Ectodermal cell (in vitro differentiated cells): ENCODE measurements around the gene KIF25.

Experiments
- H3K27ac ChIP-seq: 2 replicates; pipeline ENCODE4 v1.7.0; 2013; ENCODE audit warnings: mild to moderate bottlenecking, low read depth, low read length; ENCODE audit not compliant: insufficient read depth, poor library complexity, severe bottlenecking
- H3K27me3 ChIP-seq: 2 replicates; pipeline ENCODE4 v1.7.0; 2013; ENCODE audit warnings: mild to moderate bottlenecking, low read length; ENCODE audit not compliant: insufficient read depth, control insufficient read depth, poor library complexity, severe bottlenecking
- H3K36me3 ChIP-seq: one replicate; pipeline ENCODE4 v1.7.0; 2013; ENCODE audit warnings: low read length; ENCODE audit not compliant: control insufficient read depth, insufficient read depth
- H3K4me1 ChIP-seq: one replicate; pipeline ENCODE4 v1.7.0; 2013; ENCODE audit warnings: low read length; ENCODE audit not compliant: control insufficient read depth, insufficient read depth
- H3K4me3 ChIP-seq: 2 replicates; pipeline ENCODE4 v1.7.0; 2013; ENCODE audit warnings: low read depth, low read length, control low read depth; ENCODE audit not compliant: insufficient read depth
- H3K9me3 ChIP-seq: 2 replicates; pipeline ENCODE4 v1.7.0; 2013; ENCODE audit warnings: mild to moderate bottlenecking, low read length, moderate library complexity; ENCODE audit not compliant: control insufficient read depth
- WGBS, 2 experiments: methylation state at CpG; one replicate each; pipeline ENCODE4 v1.1.7; 2013; ENCODE audit warnings: missing lambda C conversion rate in 2 of 2; 5-methylcytosine and 5-hydroxymethylcytosine counted together

KIF25 gene

GRCh38 chr6:168042426-168043192 lies 45.1 kb downstream of the KIF25 start:
- Histone ChIP-seq H3K27me3 (no peaks in the 10 kb centered on the region), H3K27ac (no peak overlapping the region), H3K4me1 (no peaks in the 10 kb centered on the region), H3K4me3 (no peak overlapping the region), H3K9me3 (peaks cover 9% of the 10 kb centered on the region), H3K36me3 (peaks cover 6% of the 10 kb centered on the region)
- 94% methylated on average over 29 of the region's 29 CpGs for WGBS, 2 experiments

- peaks cover 5% of the 10 kb centered on the region for H3K36me3 ChIP-seq
- peaks cover 9% of the 10 kb centered on the region for H3K9me3 ChIP-seq
- H3K27me3 ChIP-seq, result no peaks in the 10 kb centered on the region
- H3K4me3 ChIP-seq, result no peak overlapping the region
- 94 to 95% methylated on average over 17 of the region's 17 CpGs for WGBS, 2 experiments
- H3K27ac ChIP-seq, result no peak overlapping the region
- no peaks in the 10 kb centered on the region for H3K4me1 ChIP-seq
These were observed 45.8 kb downstream of the KIF25 start for GRCh38 chr6:168043193-168043847.

GRCh38 chr6:168043848-168044415 lies 46.5 kb downstream of the KIF25 start:
- Histone ChIP-seq H3K4me1 (no peaks in the 10 kb centered on the region), H3K27ac (no peak overlapping the region), H3K4me3 (no peak overlapping the region), H3K36me3 (no peaks in the 10 kb centered on the region), H3K9me3 (peaks cover 4% of the 10 kb centered on the region), H3K27me3 (no peaks in the 10 kb centered on the region)
- 94 to 95% methylated on average over 21 of the region's 21 CpGs for WGBS, 2 experiments

- H3K36me3 ChIP-seq, result no peaks in the 10 kb centered on the region
- H3K4me1 ChIP-seq, result no peaks in the 10 kb centered on the region
- peaks cover 4% of the 10 kb centered on the region for H3K9me3 ChIP-seq
- no peaks in the 10 kb centered on the region for H3K27me3 ChIP-seq
- WGBS, 2 experiments, result 92 to 93% methylated on average over 28 of the region's 28 CpGs
- H3K27ac ChIP-seq, result no peak overlapping the region
- H3K4me3 ChIP-seq, result no peak overlapping the region
These were observed 47.2 kb downstream of the KIF25 start for GRCh38 chr6:168044521-168045130.

- H3K27ac ChIP-seq, result no peak overlapping the region
- no peaks in the 10 kb centered on the region for H3K4me1 ChIP-seq
- no peaks in the 10 kb centered on the region for H3K27me3 ChIP-seq
- no peak overlapping the region for H3K4me3 ChIP-seq
- 89 to 90% methylated on average over 19 of the region's 19 CpGs for WGBS, 2 experiments
- no peaks in the 10 kb centered on the region for H3K36me3 ChIP-seq
- H3K9me3 ChIP-seq, result peaks cover 4% of the 10 kb centered on the region
These were observed 47.7 kb downstream of the KIF25 start for GRCh38 chr6:168045141-168045691.

- Histone ChIP-seq H3K4me1 (no peaks in the 10 kb centered on the region), H3K27ac (no peak overlapping the region), H3K27me3 (no peaks in the 10 kb centered on the region), H3K36me3 (no peaks in the 10 kb centered on the region), H3K4me3 (no peak overlapping the region), H3K9me3 (no peaks in the 10 kb centered on the region)
- 84 to 85% methylated on average over 20 of the region's 20 CpGs for WGBS, 2 experiments
These were observed 48.5 kb downstream of the KIF25 start for GRCh38 chr6:168045706-168046620.

GRCh38 chr6:168046696-168047095 lies 49.2 kb downstream of the KIF25 start:
- Histone ChIP-seq H3K4me3 (no peak overlapping the region), H3K4me1 (no peaks in the 10 kb centered on the region), H3K27me3 (no peaks in the 10 kb centered on the region), H3K9me3 (no peaks in the 10 kb centered on the region), H3K27ac (no peak overlapping the region), H3K36me3 (no peaks in the 10 kb centered on the region)
- WGBS, 2 experiments, result 90 to 95% methylated on average over 2 to 3 of the region's 3 CpGs

- Histone ChIP-seq H3K4me1 (no peaks in the 10 kb centered on the region), H3K27me3 (no peaks in the 10 kb centered on the region), H3K27ac (no peak overlapping the region), H3K4me3 (no peak overlapping the region), H3K36me3 (no peaks in the 10 kb centered on the region), H3K9me3 (no peaks in the 10 kb centered on the region)
- WGBS, 2 experiments, result 92% methylated on average over 31 of the region's 31 CpGs
These were observed 50.6 kb downstream of the KIF25 start for GRCh38 chr6:168047841-168048723.

GRCh38 chr6:168048724-168049025 lies 51.2 kb downstream of the KIF25 start:
- no peak overlapping the region for H3K4me3 ChIP-seq
- WGBS, 2 experiments, result 96 to 97% methylated on average over 10 of the region's 10 CpGs
- H3K9me3 ChIP-seq, result no peaks in the 10 kb centered on the region
- H3K4me1 ChIP-seq, result no peaks in the 10 kb centered on the region
- no peaks in the 10 kb centered on the region for H3K36me3 ChIP-seq
- H3K27ac ChIP-seq, result no peak overlapping the region
- no peaks in the 10 kb centered on the region for H3K27me3 ChIP-seq
